HEK293T (cell line): Measurements from ENCODE around the gene LPCAT4.
"Not testable (repeated sequence)": the region's sequence is repeated elsewhere in the genome, so short reads cannot be mapped to it uniquely, and the experiment has no call there.

Experiments used
- CTCF ChIA-PET: fragments of 350-600 bp; formaldehyde crosslinking; extraction: SDS; loops from one replicate; lab custom pipeline; 2021; ENCODE audit warnings: antibody characterized with exemption, inconsistent platforms; lab: Yijun Ruan, JAX
- POLR2A ChIA-PET: fragments of 350-600 bp; formaldehyde crosslinking; extraction: SDS; loops from one replicate; lab custom pipeline; 2020; ENCODE audit warnings: antibody characterized with exemption, inconsistent platforms; lab: Yijun Ruan, JAX
- DNase-seq: peaks from one replicate; pipeline ENCODE4 v3.0.0; 2012; ENCODE audit warnings: mixed read lengths; ENCODE audit errors: extremely low spot score
- ARNT ChIP-seq: fragments of 450-650 bp; IDR thresholded peaks from 2 replicates; pipeline ENCODE4 v1.6.1; 2017; ENCODE audit warnings: mild to moderate bottlenecking
- BHLHE40 ChIP-seq: fragments of 450-650 bp; IDR thresholded peaks from 2 replicates; pipeline ENCODE4 v1.6.1; 2016; ENCODE audit warnings: mild to moderate bottlenecking, moderate library complexity, borderline replicate concordance
- CTBP1 ChIP-seq: fragments of 450-650 bp; IDR thresholded peaks from 2 replicates; pipeline ENCODE4 v1.6.1; 2016; ENCODE audit warnings: borderline replicate concordance
- ELF4 ChIP-seq: fragments of 450-650 bp; IDR thresholded peaks from 2 replicates; pipeline ENCODE4 v1.6.1; 2017; ENCODE audit warnings: antibody characterized with exemption
- FOXA1 ChIP-seq: fragments of 450-650 bp; IDR thresholded peaks from 2 replicates; pipeline ENCODE4 v1.6.1; 2016; ENCODE audit warnings: mild to moderate bottlenecking
- FOXK2 ChIP-seq: fragments of 450-650 bp; IDR thresholded peaks from 2 replicates; pipeline ENCODE4 v1.6.1; 2016; ENCODE audit warnings: mild to moderate bottlenecking
- FOXM1 ChIP-seq: fragments of 450-650 bp; IDR thresholded peaks from 2 replicates; pipeline ENCODE4 v1.6.1; 2017; ENCODE audit warnings: mild to moderate bottlenecking, borderline replicate concordance
- HDGF ChIP-seq: fragments of 450-650 bp; IDR thresholded peaks from 2 replicates; pipeline ENCODE4 v1.6.1; 2017; ENCODE audit warnings: antibody characterized with exemption, borderline replicate concordance
- L3MBTL2 ChIP-seq: fragments of 450-650 bp; conservative IDR thresholded peaks from 2 replicates; pipeline ENCODE4 v1.6.1; 2016; ENCODE audit warnings: mild to moderate bottlenecking
- LEF1 ChIP-seq: fragments of 450-650 bp; IDR thresholded peaks from 2 replicates; pipeline ENCODE4 v1.6.1; 2017; ENCODE audit warnings: mild to moderate bottlenecking, borderline replicate concordance
- SP1 ChIP-seq: fragments of 450-650 bp; IDR thresholded peaks from 2 replicates; pipeline ENCODE4 v1.6.1; 2017
- SUZ12 ChIP-seq: fragments of 450-650 bp; IDR thresholded peaks from 2 replicates; pipeline ENCODE4 v1.6.1; 2016; ENCODE audit warnings: mild to moderate bottlenecking
- TARDBP ChIP-seq: fragments of 450-650 bp; IDR thresholded peaks from 2 replicates; pipeline ENCODE4 v1.6.1; 2016
- ZNF384 ChIP-seq: fragments of 450-650 bp; IDR thresholded peaks from 2 replicates; pipeline ENCODE4 v1.6.1; 2016
- TF ChIP-seq, protein P1 (sequence below): fragments of 450-650 bp; IDR thresholded peaks from 2 replicates; pipeline ENCODE4 v1.6.1; 2016

Gene LPCAT4

DNA sequence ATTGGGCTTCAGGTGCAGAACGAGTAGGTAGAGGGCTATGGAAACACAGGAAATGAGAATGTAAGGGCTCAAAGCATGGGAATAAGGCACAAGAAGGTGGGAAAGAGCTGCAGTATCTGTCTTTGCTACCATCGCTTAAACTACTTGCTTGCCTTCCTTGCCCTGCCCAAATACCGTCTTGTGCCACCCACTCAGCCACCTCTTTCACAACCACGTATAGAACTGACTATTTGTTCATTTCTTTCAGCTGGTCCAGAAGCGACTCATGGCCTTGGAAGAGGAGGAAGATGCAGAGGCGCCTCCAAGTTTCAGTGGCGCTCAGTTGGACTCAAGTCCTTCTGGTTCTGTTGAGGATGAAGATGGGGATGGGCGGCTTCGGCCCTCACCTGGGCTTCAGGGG is 11.8 kb downstream of the LPCAT4 start:
- DNase-seq = no peak
- ChIA-PET CTCF (interaction anchor here (1.4 to 2.0 kb wide), 2 partner anchors 11 to 12 kb away, joined by 3 to 6 read pairs; partner anchors contain the start of genes LPCAT4, NOP10 and NUTM1), POLR2A (interaction anchor here (0.9 to 1.1 kb wide), 2 partner anchors 11 to 12 kb away, joined by 3 to 5 read pairs; partner anchors contain the start of genes LPCAT4, NOP10 and NUTM1)
- TF ChIP-seq FOXK2 = no peak
- no peak for TF ChIP-seq ARNT
- no peak for TF ChIP-seq BHLHE40

DNA sequence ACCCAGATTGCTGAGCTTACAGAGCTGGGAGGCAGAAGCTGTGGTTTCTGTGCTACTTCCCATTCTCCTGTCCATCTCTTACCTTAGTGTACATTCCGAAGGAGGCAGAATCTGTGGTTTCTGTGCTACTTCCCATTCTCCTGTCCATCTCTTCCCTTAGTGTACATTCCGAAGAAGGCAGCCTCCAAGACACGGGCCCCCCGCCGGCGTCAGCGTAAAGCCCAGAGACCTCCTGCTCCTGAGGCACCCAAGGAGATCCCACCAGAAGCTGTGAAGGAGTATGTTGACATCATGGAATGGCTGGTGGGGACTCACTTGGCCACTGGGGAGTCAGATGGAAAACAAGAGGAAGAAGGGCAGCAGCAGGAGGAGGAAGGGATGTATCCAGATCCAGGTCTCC is 12.7 kb downstream of the LPCAT4 start:
- TF ChIP-seq ZNF384 (no peak), SP1 (no peak), ELF4 (no peak), FOXA1 (no peak)
- POLR2A ChIA-PET = interaction anchor here (0.9 to 1.1 kb wide), 2 partner anchors 11 to 12 kb away, joined by 3 to 5 read pairs; partner anchors contain the start of genes LPCAT4, NOP10 and NUTM1
- CTCF ChIA-PET = interaction anchor here (2.0 kb wide), 1 partner anchor 12 kb away, joined by 6 read pairs; the partner anchor contains the start of gene LPCAT4
- DNase-seq = no peak

DNA sequence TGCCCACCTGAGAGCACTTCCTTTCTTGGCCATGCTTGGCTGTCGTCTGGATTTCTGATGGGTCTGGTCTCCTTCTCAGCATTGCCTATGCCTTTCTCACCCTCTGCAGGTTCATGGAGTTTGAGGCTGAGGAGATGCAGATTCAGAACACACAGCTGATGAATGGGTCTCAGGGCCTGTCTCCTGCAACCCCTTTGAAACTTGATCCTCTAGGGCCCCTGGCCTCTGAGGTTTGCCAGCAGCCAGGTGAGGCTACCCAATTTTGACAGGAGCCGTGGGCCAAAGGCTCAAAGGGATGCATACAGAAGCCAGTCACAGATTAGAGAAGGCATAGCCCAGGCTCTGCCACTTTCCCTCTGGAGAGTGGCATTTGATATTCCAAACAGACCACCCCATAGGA is 13.4 kb downstream of the LPCAT4 start:
- TF ChIP-seq SP1 (no peak), SUZ12 (no peak), L3MBTL2 (no peak), FOXM1 (no peak), ARNT (no peak), CTBP1 (no peak), TARDBP (no peak), ZNF384 (no peak), ELF4 (no peak), FOXK2 (no peak), HDGF (no peak), BHLHE40 (no peak), LEF1 (no peak)
- TF ChIP-seq, protein P1, sequence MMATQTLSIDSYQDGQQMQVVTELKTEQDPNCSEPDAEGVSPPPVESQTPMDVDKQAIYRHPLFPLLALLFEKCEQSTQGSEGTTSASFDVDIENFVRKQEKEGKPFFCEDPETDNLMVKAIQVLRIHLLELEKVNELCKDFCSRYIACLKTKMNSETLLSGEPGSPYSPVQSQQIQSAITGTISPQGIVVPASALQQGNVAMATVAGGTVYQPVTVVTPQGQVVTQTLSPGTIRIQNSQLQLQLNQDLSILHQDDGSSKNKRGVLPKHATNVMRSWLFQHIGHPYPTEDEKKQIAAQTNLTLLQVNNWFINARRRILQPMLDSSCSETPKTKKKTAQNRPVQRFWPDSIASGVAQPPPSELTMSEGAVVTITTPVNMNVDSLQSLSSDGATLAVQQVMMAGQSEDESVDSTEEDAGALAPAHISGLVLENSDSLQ = no peak
- POLR2A ChIA-PET = interaction anchor here (0.8 kb wide), 1 partner anchor 13 kb away, joined by 5 read pairs; the partner anchor contains the start of gene LPCAT4
- no peak for DNase-seq

DNA sequence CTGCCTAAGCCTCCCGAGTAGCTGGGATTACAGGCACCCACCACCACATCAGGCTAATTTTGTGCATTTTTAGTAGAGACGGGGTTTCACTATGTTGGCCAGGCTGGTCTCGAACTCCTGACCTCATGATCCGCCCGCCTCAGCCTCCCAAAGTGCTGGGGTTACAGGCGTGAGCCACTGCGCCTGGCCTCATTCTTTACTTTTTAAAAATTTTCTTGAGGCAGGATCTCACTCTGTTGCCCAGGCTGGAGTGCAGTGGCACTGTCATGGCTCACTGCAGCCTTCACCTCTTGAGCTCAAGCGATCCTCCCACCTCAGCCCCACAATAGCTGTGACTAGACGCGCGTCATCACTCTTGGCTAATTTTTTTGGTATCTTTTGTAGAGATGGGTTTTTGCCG is 14.0 kb downstream of the LPCAT4 start:
- CTCF ChIA-PET = not testable (repeated sequence)

More for the DNA sequence above, 13.4 kb downstream of the LPCAT4 start:
- CTCF ChIA-PET = interaction anchor here (2.0 kb wide), 1 partner anchor 13 kb away, joined by 6 read pairs; the partner anchor contains the start of gene LPCAT4

DNA sequence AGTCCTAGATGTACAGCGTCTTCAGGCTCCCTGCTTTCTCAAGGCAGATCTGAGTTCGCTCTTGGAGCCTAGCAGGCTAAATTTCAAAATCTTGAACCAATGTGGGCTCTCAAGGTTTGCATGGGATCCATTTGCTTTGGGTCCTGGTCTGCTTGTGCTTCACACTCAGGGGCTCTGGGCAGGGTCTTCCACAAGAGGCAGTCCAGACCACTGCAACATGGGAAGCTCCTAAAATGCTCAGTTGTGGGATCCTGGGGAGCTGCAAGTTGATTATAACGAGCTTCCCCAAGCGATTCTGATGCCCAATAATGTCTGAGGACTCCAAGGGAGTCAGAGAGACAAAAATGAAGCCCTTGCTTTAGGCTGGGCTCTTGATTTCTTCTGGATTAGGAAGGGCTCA is 17.2 kb downstream of the LPCAT4 start:
- CTCF ChIA-PET = no interaction called here
- no peak for DNase-seq
- no peak for TF ChIP-seq TARDBP
- TF ChIP-seq ARNT = no peak
- TF ChIP-seq L3MBTL2 = no peak
- no peak for TF ChIP-seq FOXA1
- no peak for TF ChIP-seq FOXK2
- TF ChIP-seq HDGF = no peak
- no peak for TF ChIP-seq SUZ12
- TF ChIP-seq ELF4 = no peak
- no peak for TF ChIP-seq CTBP1
- TF ChIP-seq BHLHE40 = no peak
- TF ChIP-seq FOXM1 = no peak
- no peak for TF ChIP-seq LEF1
- TF ChIP-seq, protein P1 = no peak
- POLR2A ChIA-PET = no interaction called here

More for the DNA sequence above, 14.0 kb downstream of the LPCAT4 start:
- DNase-seq = not testable (repeated sequence)
- POLR2A ChIA-PET = interaction anchor here (0.8 kb wide), 2 partner anchors 9 to 13 kb away, joined by 3 to 5 read pairs; partner anchors contain the start of gene LPCAT4

DNA sequence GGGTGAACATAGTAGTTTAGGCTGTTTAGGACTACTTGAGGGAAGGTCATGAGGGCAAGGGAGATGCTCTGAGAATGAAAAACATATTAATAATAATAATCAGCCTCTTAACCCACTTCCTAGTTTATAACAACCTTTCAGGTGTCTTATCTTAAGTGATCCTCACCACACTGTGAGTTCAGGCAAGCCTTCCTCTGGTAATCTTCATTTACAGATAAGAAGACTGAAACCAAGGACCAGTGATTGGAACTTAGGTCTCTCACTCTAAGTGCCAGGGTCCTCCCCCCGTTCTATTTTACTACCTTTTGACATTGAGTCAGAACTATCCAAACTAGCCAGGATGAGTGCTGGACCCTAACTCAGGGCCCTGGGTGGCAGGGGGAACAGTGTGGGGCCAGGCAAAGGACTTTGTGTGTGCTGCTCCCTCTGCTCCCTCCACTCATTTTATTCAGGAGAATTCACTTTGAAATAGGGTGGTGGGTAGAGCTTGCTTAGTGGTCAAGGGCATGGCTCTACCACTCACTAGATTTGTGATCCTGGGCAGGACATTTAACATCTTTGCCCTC is 18.2 kb downstream of the LPCAT4 start:
- POLR2A ChIA-PET = no interaction called here
- TF ChIP-seq, protein P1 = no peak
- TF ChIP-seq ZNF384 (no peak), HDGF (no peak), FOXK2 (no peak), FOXA1 (no peak)

DNA sequence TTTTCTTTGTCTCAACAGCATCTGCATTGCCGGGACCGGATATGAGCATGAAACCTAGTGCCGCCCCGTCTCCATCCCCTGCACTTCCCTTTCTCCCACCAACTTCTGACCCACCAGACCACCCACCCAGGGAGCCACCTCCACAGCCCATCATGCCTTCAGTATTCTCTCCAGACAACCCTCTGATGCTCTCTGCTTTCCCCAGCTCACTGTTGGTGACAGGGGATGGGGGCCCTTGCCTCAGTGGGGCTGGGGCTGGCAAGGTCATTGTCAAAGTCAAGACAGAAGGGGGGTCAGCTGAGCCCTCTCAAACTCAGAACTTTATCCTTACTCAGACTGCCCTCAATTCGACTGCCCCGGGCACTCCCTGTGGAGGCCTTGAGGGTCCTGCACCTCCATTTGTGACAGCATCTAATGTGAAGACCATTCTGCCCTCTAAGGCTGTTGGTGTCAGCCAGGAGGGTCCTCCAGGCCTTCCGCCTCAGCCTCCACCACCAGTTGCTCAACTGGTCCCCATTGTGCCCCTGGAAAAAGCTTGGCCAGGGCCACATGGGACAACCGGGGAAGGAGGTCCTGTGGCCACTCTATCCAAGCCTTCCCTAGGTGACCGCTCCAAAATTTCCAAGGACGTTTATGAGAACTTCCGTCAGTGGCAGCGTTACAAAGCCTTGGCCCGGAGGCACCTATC is 18.9 kb downstream of the LPCAT4 start:
- ChIA-PET CTCF (no interaction called here), POLR2A (no interaction called here)
- DNase-seq = no peak
- no peak for TF ChIP-seq SP1
- TF ChIP-seq L3MBTL2 = no peak
- no peak for TF ChIP-seq TARDBP
- no peak for TF ChIP-seq ELF4
- TF ChIP-seq, protein P1 = no peak
- TF ChIP-seq LEF1 = no peak
- no peak for TF ChIP-seq ARNT
- TF ChIP-seq FOXA1 = no peak
- TF ChIP-seq SUZ12 = no peak
- TF ChIP-seq CTBP1 = no peak
- TF ChIP-seq HDGF = no peak
- TF ChIP-seq FOXM1 = no peak

More for the DNA sequence above, 18.2 kb downstream of the LPCAT4 start:
- DNase-seq = no peak
- CTCF ChIA-PET = no interaction called here
